ENCODE results near the gene NECTIN4. TPM values are rescaled to one million over a fixed set of nuclear protein-coding genes. Genes with fewer than 3 reads are reported as not detected.

Gene NECTIN4
- total RNA-seq, 2 experiments from 2014 or later, result not detected

GRCh38 chr1:161074676-161075368 is 14.5 kb downstream of the NECTIN4 start:
- ChIA-PET POLR2A (interaction anchor here (1.0 to 1.5 kb wide), 3 partner anchors 18 to 58 kb away, joined by 3 to 5 read pairs (median 4); partner anchors contain the start of gene DEDD), CTCF (interaction anchor here (1.5 to 11.1 kb wide), 2 partner anchors 22 to 77 kb away, joined by 4 to 200 read pairs; partner anchors contain the start of gene KLHDC9)
- DNase-seq (no peak), ATAC-seq (no peak)
- H3K4me1 Mint-ChIP-seq (ENCODE audit: low read depth), result peaks cover 24% of the 10 kb centered on the region
- H3K36me3 Mint-ChIP-seq (ENCODE audit: low read depth), result no peaks in the 10 kb centered on the region
- intact Hi-C loops (cut with micrococcal nuclease), result no loop called here
- no peaks in the 10 kb centered on the region for H3K9me3 Mint-ChIP-seq
- TF ChIP-seq CTCF (IDR thresholded peaks at IDR 0.05), result no peak
- H3K27ac Mint-ChIP-seq, result no peak overlapping the region
- H3K4me3 Mint-ChIP-seq, result no peak overlapping the region
- no peaks in the 10 kb centered on the region for H3K27me3 Mint-ChIP-seq

DNA sequence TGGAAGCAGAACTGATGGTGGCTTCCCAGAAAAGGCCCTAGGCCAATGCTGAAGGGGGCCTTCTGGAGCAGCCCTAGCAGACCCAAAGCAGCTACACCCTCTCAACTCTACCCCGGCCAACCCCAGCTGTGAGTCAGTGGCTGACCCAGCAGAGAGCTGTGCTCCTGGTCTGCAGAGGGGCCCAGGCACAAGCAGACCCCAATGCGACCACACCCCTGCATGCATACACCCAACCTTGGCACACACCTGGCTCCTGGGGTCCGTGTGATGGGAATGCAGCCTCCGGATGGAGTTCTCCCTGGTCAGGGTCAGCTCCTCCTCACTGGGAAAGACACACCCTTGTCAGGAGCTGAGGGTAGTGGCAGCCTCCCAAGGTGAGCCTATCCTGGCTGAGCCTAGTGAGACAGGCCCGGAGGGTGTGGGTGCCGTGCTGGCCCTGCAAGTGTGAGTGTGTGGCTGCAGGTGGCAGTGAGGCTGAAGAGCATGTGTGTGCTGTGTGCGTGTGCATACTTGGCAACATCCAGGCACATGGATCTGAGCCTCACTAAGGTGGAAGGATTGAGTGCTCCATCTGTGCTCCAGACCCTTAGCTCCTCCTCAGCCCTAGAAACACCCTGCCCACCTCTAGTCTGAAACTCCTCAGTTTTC is 15.8 kb downstream of the NECTIN4 start:
- peaks cover 5% of the 10 kb centered on the region for H3K36me3 Mint-ChIP-seq (ENCODE audit: low read depth)
- H3K4me3 Mint-ChIP-seq, result no peak overlapping the region
- CTCF ChIA-PET, result interaction anchor here (0.8 to 11.1 kb wide), 5 partner anchors 12 to 67 kb away, joined by 3 to 200 read pairs (median 4); partner anchors contain the start of gene KLHDC9
- TF ChIP-seq CTCF (IDR thresholded peaks at IDR 0.05), result no peak
- H3K9me3 Mint-ChIP-seq, result no peaks in the 10 kb centered on the region
- H3K27me3 Mint-ChIP-seq, result no peaks in the 10 kb centered on the region
- no peak for ATAC-seq
- POLR2A ChIA-PET, result interaction anchor here (0.6 to 1.5 kb wide), 6 partner anchors 15 to 59 kb away, joined by 3 to 5 read pairs (median 4); partner anchors contain the start of genes DEDD, KLHDC9 and USF1
- DNase-seq, result peak; percentile 33
- peaks cover 25% of the 10 kb centered on the region for H3K4me1 Mint-ChIP-seq (ENCODE audit: low read depth)
- H3K27ac Mint-ChIP-seq, result peak overlapping the region; percentile 1
- intact Hi-C loops (cut with micrococcal nuclease), result no loop called here

DNA sequence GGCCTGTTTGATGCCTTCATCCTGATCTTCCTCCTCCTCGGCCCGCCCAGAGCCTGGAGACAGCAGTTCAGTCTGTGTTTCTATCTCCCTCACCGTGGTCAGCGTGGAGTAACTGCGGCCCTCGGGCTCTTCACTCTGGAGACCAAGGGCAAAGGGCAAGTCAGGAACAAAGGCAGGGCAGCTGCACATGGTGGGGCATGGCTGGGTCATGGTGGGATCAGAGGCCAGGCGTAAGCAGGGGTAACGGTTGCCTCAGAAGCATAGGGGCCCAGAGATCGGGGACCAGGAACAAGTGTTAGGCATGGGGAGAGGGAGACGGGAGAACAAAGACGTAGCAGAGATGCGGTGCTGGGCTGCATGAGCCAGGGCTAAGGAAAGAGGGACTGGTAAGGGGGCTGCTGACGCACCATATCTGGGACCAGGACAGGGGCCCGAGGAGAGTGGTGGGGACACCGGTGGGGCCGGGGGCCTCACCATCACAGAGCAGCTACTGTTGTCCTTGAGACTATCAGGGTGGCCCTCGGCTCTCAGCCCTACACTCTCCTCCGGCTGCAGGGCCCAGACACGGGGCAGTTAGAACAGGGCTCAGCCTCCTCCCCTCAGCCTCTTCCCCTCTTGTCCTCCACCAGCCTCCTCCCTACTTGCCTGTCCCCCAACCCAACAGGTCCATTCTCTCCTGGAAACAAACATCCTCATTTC is 16.5 kb downstream of the NECTIN4 start:
- no peaks in the 10 kb centered on the region for H3K27me3 Mint-ChIP-seq
- no peak overlapping the region for H3K4me3 Mint-ChIP-seq
- intact Hi-C loops (cut with micrococcal nuclease), result no loop called here
- DNase-seq (no peak), ATAC-seq (no peak)
- H3K36me3 Mint-ChIP-seq (ENCODE audit: low read depth), result peaks cover 12% of the 10 kb centered on the region
- no peak for TF ChIP-seq CTCF (IDR thresholded peaks at IDR 0.05)
- POLR2A ChIA-PET, result interaction anchor here (0.6 to 5.3 kb wide), 7 partner anchors 9 to 44 kb away, joined by 3 to 57 read pairs (median 4); partner anchors contain the start of genes KLHDC9 and USF1
- H3K4me1 Mint-ChIP-seq (ENCODE audit: low read depth), result peaks cover 26% of the 10 kb centered on the region
- no peaks in the 10 kb centered on the region for H3K9me3 Mint-ChIP-seq
- CTCF ChIA-PET, result interaction anchor here (1.0 to 11.1 kb wide), 8 partner anchors 12 to 64 kb away, joined by 3 to 200 read pairs (median 5); partner anchors contain the start of genes KLHDC9 and USF1
- H3K27ac Mint-ChIP-seq, result no peak overlapping the region

DNA sequence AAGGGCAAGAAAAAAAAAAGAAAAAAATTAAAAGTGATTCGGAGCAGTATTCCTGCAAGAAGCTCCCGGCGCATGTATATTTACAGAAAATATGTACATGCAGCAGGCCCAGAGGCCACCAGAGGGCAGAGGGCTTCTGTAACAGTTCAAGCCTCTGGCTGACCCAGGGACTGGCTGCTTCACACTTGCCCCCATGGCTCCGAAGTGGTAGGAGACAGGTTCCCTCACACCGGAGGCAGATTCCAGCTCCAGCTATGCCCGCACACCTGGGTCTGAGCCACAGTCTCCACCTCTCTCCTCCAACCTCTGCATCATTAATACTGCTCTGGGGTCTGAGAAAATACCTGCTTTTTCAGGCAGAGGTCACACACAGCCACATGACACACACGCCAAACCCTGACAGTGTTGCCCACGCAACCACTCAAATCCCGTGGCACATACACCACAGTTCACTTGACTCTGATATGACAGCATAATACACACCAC is 17.4 kb downstream of the NECTIN4 start:
- ChIA-PET CTCF (interaction anchor here (0.6 to 11.1 kb wide), 23 partner anchors 10 to 110 kb away, joined by 3 to 200 read pairs (median 4); partner anchors contain the start of genes DEDD, KLHDC9, NECTIN4 and NIT1), POLR2A (interaction anchor here (0.6 to 5.3 kb wide), 9 partner anchors 10 to 94 kb away, joined by 3 to 57 read pairs (median 4); partner anchors contain the start of genes KLHDC9, NECTIN4, UFC1 and USF1)
- peaks cover 20% of the 10 kb centered on the region for H3K36me3 Mint-ChIP-seq (ENCODE audit: low read depth)
- TF ChIP-seq CTCF (IDR thresholded peaks at IDR 0.05), result peak; percentile 81
- DNase-seq, result peak; percentile 81
- H3K9me3 Mint-ChIP-seq, result no peaks in the 10 kb centered on the region
- peak overlapping the region; percentile 30 for H3K27ac Mint-ChIP-seq
- intact Hi-C loops (cut with micrococcal nuclease), result no loop called here
- no peak for ATAC-seq
- H3K4me3 Mint-ChIP-seq, result no peak overlapping the region
- H3K27me3 Mint-ChIP-seq, result no peaks in the 10 kb centered on the region
- H3K4me1 Mint-ChIP-seq (ENCODE audit: low read depth), result peaks cover 34% of the 10 kb centered on the region
